Measurements from ENCODE around the gene C1QB.

The C1QB gene

GRCh38 chr1:22633697-22634463, 19.2 kb upstream of the C1QB start:
- DNase-seq (ENCODE audit: low spot score): no peak

- no peak for DNase-seq (ENCODE audit: low spot score)
Measured at GRCh38 chr1:22635436-22635835, 17.6 kb upstream of the C1QB start.

DNA sequence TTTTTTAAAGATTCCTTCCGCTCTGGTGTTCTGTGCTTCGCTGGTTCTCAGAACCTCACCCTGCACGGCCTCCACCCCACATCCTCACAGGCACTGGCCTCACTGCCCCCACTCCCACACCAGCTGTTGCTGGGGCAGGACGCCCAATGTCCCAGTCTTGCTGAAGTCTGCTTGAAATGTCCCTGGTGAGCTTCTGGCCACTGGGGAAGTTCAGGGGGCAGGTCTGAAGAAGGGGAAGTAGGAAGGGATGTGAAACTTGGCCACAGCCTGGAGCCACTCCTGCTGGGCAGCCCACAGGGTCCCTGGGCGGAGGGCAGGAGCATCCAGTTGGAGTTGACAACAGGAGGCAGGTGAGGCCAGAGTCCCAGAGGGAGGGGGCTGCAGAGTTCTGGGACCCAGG, 16.7 kb upstream of the C1QB start, which contains the start of gene C1QA:
Gene C1QA, plus strand, starts transcription at position 276 of the 400 bp plus-strand sequence. CDS start 989 bp downstream, outside the sequence.
- no peak for DNase-seq (ENCODE audit: low spot score)

- no peak for DNase-seq (ENCODE audit: low spot score)
Measured at GRCh38 chr1:22636927-22637326, 16.1 kb upstream of the C1QB start.

GRCh38 chr1:22637907-22638445, 15.1 kb upstream of the C1QB start:
- DNase-seq (ENCODE audit: low spot score): no peak

DNA sequence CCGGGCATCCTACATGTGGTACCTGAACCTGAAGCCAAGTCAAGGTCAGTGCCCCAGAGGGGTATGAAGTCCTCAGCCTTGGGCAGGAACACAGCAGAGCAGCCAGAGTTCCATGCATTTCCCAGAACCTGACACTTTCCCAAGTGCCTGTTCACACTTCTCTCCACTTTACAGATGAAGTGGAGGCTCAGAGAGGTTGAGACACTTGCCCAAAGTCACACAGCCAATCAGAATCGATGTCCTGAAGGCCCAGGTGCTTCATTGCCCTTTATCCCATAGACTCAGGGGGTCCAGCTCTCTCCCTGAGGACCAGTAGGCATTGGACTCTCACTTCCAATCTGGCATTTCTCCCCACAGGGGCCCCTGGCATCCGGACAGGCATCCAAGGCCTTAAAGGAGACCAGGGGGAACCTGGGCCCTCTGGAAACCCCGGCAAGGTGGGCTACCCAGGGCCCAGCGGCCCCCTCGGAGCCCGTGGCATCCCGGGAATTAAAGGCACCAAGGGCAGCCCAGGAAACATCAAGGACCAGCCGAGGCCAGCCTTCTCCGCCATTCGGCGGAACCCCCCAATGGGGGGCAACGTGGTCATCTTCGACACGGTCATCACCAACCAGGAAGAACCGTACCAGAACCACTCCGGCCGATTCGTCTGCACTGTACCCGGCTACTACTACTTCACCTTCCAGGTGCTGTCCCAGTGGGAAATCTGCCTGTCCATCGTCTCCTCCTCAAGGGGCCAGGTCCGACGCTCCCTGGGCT, 14.4 kb upstream of the C1QB start:
- DNase-seq (ENCODE audit: low spot score): no peak

DNA sequence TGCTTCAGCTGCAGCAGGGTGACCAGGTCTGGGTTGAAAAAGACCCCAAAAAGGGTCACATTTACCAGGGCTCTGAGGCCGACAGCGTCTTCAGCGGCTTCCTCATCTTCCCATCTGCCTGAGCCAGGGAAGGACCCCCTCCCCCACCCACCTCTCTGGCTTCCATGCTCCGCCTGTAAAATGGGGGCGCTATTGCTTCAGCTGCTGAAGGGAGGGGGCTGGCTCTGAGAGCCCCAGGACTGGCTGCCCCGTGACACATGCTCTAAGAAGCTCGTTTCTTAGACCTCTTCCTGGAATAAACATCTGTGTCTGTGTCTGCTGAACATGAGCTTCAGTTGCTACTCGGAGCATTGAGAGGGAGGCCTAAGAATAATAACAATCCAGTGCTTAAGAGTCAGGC, 13.8 kb upstream of the C1QB start:
- DNase-seq (ENCODE audit: low spot score): peak; percentile 78

DNA sequence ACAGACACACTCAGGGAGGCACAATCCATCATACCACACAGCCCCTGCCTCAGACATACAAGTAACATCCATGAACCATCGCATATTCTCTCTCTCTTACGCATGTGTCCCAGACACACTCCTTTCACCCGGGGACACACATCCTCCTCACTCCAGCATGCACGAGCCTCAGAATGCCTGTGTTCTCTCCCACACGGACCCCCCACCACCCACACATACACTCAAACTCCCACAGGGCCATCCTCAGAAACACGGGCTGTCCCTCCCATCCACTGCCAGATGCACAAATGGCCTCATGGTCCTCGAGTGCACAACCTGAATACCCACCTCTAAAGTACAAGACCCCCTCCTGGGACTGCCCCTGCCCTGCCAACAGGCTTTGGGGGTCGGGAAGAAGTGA, 11.8 kb upstream of the C1QB start:
- no peak for DNase-seq (ENCODE audit: low spot score)

- DNase-seq (ENCODE audit: low spot score): peak; percentile 94
Measured at GRCh38 chr1:22641906-22642636, 11.0 kb upstream of the C1QB start.

DNA sequence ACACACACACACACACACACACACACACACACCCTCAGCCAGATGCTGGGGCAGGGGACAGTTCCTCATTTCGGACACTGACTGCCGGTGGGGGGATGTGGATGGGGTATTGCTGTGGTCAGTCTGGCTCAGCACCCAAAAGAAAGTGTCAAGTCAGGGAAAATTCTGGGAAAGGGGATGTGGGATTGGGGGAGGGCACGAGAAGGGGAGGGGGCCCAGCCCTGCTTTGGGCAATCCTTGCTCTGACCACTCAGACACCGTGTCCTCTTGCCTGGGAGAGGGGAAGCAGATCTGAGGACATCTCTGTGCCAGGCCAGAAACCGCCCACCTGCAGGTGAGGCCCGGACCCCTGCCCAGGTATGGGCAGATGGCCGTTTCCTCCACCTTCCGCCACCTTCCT, 9.7 kb upstream of the C1QB start, which contains the start of gene C1QC:
Gene C1QC, plus strand, starts transcription at position 253 of the 400 bp plus-strand sequence. CDS start 391 bp downstream, outside the sequence.
- no peak for DNase-seq (ENCODE audit: low spot score)

- no peak for DNase-seq (ENCODE audit: low spot score)
Measured at GRCh38 chr1:22643928-22644327, 9.1 kb upstream of the C1QB start.

- DNase-seq (ENCODE audit: low spot score): no peak
Measured at GRCh38 chr1:22645931-22646330, 7.1 kb upstream of the C1QB start.

GRCh38 chr1:22646384-22646783, 6.7 kb upstream of the C1QB start:
- DNase-seq (ENCODE audit: low spot score): no peak

DNA sequence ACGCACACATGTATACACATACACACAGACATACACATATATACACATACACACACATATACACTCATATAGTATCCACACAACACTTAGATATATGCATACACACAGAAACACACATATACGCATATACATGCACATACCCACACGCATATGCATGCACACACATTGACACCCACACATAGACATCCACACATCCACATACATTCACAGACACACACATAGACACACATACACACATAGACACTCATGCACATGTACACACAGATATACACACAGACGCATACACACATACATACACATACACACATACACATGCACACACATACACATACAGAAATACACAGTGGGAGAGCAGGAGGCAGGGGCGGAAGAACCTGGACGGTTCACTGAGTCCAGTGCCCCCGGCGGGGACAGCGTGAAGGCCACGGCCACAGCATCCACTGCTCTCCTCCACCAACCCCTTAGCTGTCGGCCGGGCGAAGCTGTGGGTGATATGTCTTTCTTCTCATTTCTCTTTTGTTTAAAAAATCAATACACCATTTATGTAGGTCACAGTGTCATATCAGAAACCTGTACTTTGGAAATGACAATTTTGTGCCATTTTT, 2.8 kb upstream of the C1QB start:
- no peak for DNase-seq (ENCODE audit: low spot score)

- DNase-seq (ENCODE audit: low spot score): no peak
Measured at GRCh38 chr1:22651941-22652856, 837 bp upstream of the C1QB start.

DNA sequence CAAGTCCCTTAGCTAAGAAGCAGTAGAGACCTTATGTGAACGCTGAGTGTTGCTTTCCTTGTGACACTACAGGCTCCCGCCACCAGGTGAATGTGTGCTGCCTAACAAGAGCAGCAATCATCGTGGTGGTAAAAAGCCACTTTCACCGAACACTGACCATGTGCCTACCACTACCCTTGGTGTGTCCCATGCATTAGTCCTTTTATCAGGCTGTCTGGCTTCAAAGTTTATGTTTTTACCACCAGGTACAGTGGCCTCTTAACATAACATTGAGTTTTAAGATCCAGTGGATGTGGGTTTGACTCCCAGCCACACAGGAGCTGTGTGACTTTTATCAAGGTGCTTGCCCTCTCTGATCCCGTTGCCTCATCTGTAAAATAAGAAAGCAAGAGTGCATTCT, 1.7 kb downstream of the C1QB start:
- peak; percentile 54 for DNase-seq (ENCODE audit: low spot score)

- DNase-seq (ENCODE audit: low spot score): peak; percentile 20
Measured at GRCh38 chr1:22658385-22659163, 5.5 kb downstream of the C1QB start.

DNA sequence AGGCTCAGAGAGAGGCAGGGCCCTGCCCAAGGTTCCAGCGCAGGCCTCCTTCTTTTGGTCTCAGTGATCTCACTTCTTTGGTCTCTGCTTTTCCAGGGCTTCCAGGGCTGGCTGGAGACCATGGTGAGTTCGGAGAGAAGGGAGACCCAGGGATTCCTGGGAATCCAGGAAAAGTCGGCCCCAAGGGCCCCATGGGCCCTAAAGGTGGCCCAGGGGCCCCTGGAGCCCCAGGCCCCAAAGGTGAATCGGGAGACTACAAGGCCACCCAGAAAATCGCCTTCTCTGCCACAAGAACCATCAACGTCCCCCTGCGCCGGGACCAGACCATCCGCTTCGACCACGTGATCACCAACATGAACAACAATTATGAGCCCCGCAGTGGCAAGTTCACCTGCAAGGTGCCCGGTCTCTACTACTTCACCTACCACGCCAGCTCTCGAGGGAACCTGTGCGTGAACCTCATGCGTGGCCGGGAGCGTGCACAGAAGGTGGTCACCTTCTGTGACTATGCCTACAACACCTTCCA, 7.7 kb downstream of the C1QB start:
- DNase-seq (ENCODE audit: low spot score): no peak

GRCh38 chr1:22661880-22662279, 8.8 kb downstream of the C1QB start:
- no peak for DNase-seq (ENCODE audit: low spot score)

DNA sequence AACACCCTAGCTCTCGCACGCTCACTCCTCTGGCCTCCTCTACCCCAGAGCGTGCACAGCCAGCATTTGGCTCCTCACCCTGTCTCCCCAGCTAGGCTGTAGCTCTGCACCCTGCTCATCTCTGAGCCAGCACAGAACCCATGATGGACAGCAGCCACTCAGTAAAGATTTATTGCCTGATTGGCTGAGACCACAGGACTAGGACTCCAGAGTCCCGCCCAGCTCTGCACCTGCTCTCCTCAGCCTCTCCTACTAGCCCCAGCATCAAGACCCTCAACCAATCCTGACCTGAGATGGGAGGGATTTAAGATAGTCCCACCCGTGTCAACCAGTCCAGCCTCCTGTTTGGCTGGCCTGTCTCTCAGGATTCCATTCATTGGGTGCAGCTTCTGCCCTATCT, 9.3 kb downstream of the C1QB start:
- DNase-seq (ENCODE audit: low spot score): peak; percentile 86
